GM23338 (cell line): ENCODE measurements around the gene ZNF891. TPM values are rescaled to one million over a fixed set of nuclear protein-coding genes. Genes with fewer than 3 reads are reported as not detected.

Experiments used
- ATAC-seq: fragments of 200-7000 bp; cut with Tn5 transposase; 3 replicates; pipeline ENCODE4 v1.9.1; 2020
- DNase-seq: peaks from one replicate; pipeline ENCODE4 v3.0.0-alpha.2; 2015; ENCODE audit warnings: low spot score
- H2AFZ ChIP-seq: fragments of 200-600 bp; sonication (generic); 2 replicates; pipeline ENCODE4 v1.8.0; 2016; ENCODE audit warnings: antibody characterized with exemption, mild to moderate bottlenecking, moderate library complexity
- H3F3A ChIP-seq: fragments of 200-600 bp; sonication (generic); replicated peaks from 2 replicates; pipeline ENCODE4 v1.8.0; 2017; ENCODE audit warnings: antibody characterized with exemption, mixed run types, low read depth
- H3K27ac ChIP-seq: fragments of 200-600 bp; sonication (generic); 2 replicates; pipeline ENCODE4 v1.6.1; 2016; ENCODE audit warnings: low read depth
- H3K27me3 ChIP-seq: fragments of 200-600 bp; sonication (generic); 2 replicates; pipeline ENCODE4 v1.8.0; 2016; ENCODE audit warnings: mild to moderate bottlenecking, mixed run types, moderate library complexity; ENCODE audit not compliant: insufficient read depth
- H3K36me3 ChIP-seq: fragments of 200-600 bp; sonication (generic); 2 replicates; pipeline ENCODE4 v1.8.0; 2016; ENCODE audit warnings: mild to moderate bottlenecking; ENCODE audit not compliant: insufficient read depth
- H3K4me1 ChIP-seq: fragments of 200-600 bp; sonication (generic); 2 replicates; pipeline ENCODE4 v1.8.0; 2016; ENCODE audit warnings: mild to moderate bottlenecking, moderate library complexity; ENCODE audit not compliant: insufficient read depth
- H3K4me2 ChIP-seq: fragments of 200-600 bp; sonication (generic); 2 replicates; pipeline ENCODE4 v1.7.1; 2017; ENCODE audit warnings: mixed run types
- H3K4me3 ChIP-seq: fragments of 200-600 bp; sonication (generic); 2 replicates; pipeline ENCODE4 v1.6.1; 2016; ENCODE audit warnings: mixed run types
- H3K79me2 ChIP-seq: fragments of 200-600 bp; sonication (generic); replicated peaks from 2 replicates; pipeline ENCODE4 v1.8.0; 2017; ENCODE audit warnings: mild to moderate bottlenecking; ENCODE audit not compliant: insufficient read depth
- H3K9me2 ChIP-seq: fragments of 200-600 bp; sonication (generic); 2 replicates; pipeline ENCODE4 v1.8.0; 2017; ENCODE audit not compliant: insufficient read depth
- H4K20me1 ChIP-seq: fragments of 200-600 bp; sonication (generic); replicated peaks from 2 replicates; pipeline ENCODE4 v1.8.0; 2017; ENCODE audit warnings: mild to moderate bottlenecking; ENCODE audit not compliant: insufficient read depth
- H3K27ac Mint-ChIP-seq: 2 replicates; pipeline ENCODE4 v1.8.0; 2020; ENCODE audit warnings: inconsistent platforms, mild to moderate bottlenecking, moderate library complexity, mixed read lengths
- H3K27me3 Mint-ChIP-seq: 3 replicates; pipeline ENCODE4 v1.8.0; 2022; ENCODE audit warnings: low read depth, mild to moderate bottlenecking, moderate library complexity, mixed read lengths, inconsistent platforms; ENCODE audit not compliant: insufficient read depth, poor library complexity
- H3K36me3 Mint-ChIP-seq: 3 replicates; pipeline ENCODE4 v1.8.0; 2021; ENCODE audit warnings: low read depth, mild to moderate bottlenecking, inconsistent platforms, moderate library complexity, mixed read lengths
- H3K4me1 Mint-ChIP-seq: 3 replicates; pipeline ENCODE4 v1.8.0; 2020; ENCODE audit warnings: mild to moderate bottlenecking, inconsistent platforms, mixed read lengths
- H3K4me3 Mint-ChIP-seq: 3 replicates; pipeline ENCODE4 v1.8.0; 2021; ENCODE audit warnings: moderate library complexity, mild to moderate bottlenecking, inconsistent platforms, mixed read lengths
- H3K9me3 Mint-ChIP-seq: 3 replicates; pipeline ENCODE4 v1.8.0; 2020; ENCODE audit warnings: moderate library complexity, mild to moderate bottlenecking, inconsistent platforms, mixed read lengths
- CTCF ChIP-seq, 2 experiments: fragments of 200-600 bp in 1 of 2; sonication (generic) in 1 of 2; conservative IDR thresholded peaks; 2 replicates each; pipeline versions ENCODE4 v1.5.1 to v1.6.1; 2016 to 2017; ENCODE audit warnings: antibody characterized with exemption in 2 of 2, low read depth in 2 of 2, mild to moderate bottlenecking in 2 of 2, moderate library complexity in 1 of 2
- EZH2 ChIP-seq: fragments of 200-600 bp; sonication (generic); IDR thresholded peaks from one replicate; pipeline ENCODE4 v1.8.0; 2017; ENCODE audit warnings: antibody characterized with exemption, mild to moderate bottlenecking, low read depth; ENCODE audit not compliant: unreplicated experiment
- JUNB ChIP-seq: IDR thresholded peaks from one replicate; pipeline ENCODE4 v1.6.1; 2016; ENCODE audit warnings: antibody characterized with exemption; ENCODE audit not compliant: unreplicated experiment
- NANOG ChIP-seq: IDR thresholded peaks from 2 replicates; pipeline ENCODE4 v1.6.1; 2016; ENCODE audit warnings: antibody characterized with exemption, borderline replicate concordance
- POLR2AphosphoS5 ChIP-seq: IDR thresholded peaks from 2 replicates; pipeline ENCODE4 v1.6.1; 2016; ENCODE audit warnings: antibody characterized with exemption, low read depth
- REST ChIP-seq: IDR thresholded peaks from one replicate; pipeline ENCODE4 v1.6.1; 2018; ENCODE audit warnings: antibody characterized with exemption; ENCODE audit not compliant: unreplicated experiment
- ZNF114 ChIP-seq: fragments of 250-450 bp; sonication (Bioruptor Pico); IDR thresholded peaks from 2 replicates; pipeline ENCODE4 v1.5.0; 2020; ENCODE audit warnings: mild to moderate bottlenecking, moderate library complexity
- ZNF331 ChIP-seq: fragments of 250-450 bp; sonication (Bioruptor Pico); IDR thresholded peaks from 2 replicates; pipeline ENCODE4 v1.5.0; 2020; ENCODE audit warnings: low read depth, mild to moderate bottlenecking, moderate library complexity
- polyA plus RNA-seq: library from polyadenylated mRNA; unstranded; fragments of >200 nt; fragmentation: Nextera tagmentation; extraction: Ambion mirVana; gene quantifications from 2 replicates; pipeline ENCODE4 v1.2.1, GENCODE V29; 2016
- total RNA-seq: library from RNA; depleted of rRNA; stranded (reverse); fragments of >200 nt; shearing (Covaris generic); gene quantifications from 2 replicates; pipeline ENCODE4 v1.2.3, GENCODE V29; 2014

The ZNF891 gene
- total and polyA plus RNA-seq, 2 experiments from 2014 or later: 1.8 to 5.4 TPM

GRCh38 chr12:133165776-133166175, 35.7 kb upstream of the ZNF891 start:
- no peak for TF ChIP-seq ZNF114 (CRISPR knock-in tag)
- no peak for TF ChIP-seq JUNB
- TF ChIP-seq CTCF (conservative IDR thresholded peaks at IDR 0.05; ENCODE audit: low read depth in 2 of 2): no peak
- H3K27me3 ChIP-seq: no peaks in the 10 kb centered on the region
- no peaks in the 10 kb centered on the region for H3K9me2 ChIP-seq
- H3K4me2 ChIP-seq: no peak overlapping the region
- H3K4me1 ChIP-seq: no peaks in the 10 kb centered on the region
- H3K27me3 Mint-ChIP-seq: peaks cover 3% of the 10 kb centered on the region
- peaks cover 87% of the 10 kb centered on the region for H3K9me3 Mint-ChIP-seq
- H4K20me1 ChIP-seq: no peaks in the 10 kb centered on the region
- no peaks in the 10 kb centered on the region for H3K4me1 Mint-ChIP-seq
- H3K4me3 ChIP-seq: no peak overlapping the region
- no peaks in the 10 kb centered on the region for H3K79me2 ChIP-seq
- H3F3A ChIP-seq: no peaks in the 10 kb centered on the region
- H3K4me3 Mint-ChIP-seq: no peak overlapping the region
- H3K36me3 Mint-ChIP-seq: peaks cover 23% of the 10 kb centered on the region
- no peak overlapping the region for H2AFZ ChIP-seq
- no peak overlapping the region for H3K27ac ChIP-seq
- no peak for DNase-seq
- no peaks in the 10 kb centered on the region for H3K36me3 ChIP-seq
- no peak for ATAC-seq
- H3K27ac Mint-ChIP-seq: no peak overlapping the region

GRCh38 chr12:133156125-133156690, 26.1 kb upstream of the ZNF891 start:
- H3K9me3 Mint-ChIP-seq: peaks cover 98% of the 10 kb centered on the region
- no peaks in the 10 kb centered on the region for H3K4me1 ChIP-seq

More at GRCh38 chr12:133156125-133156690, 26.1 kb upstream of the ZNF891 start:
- Mint-ChIP-seq H3K4me3 (no peak overlapping the region), H3K27ac (no peak overlapping the region), H3K4me1 (no peaks in the 10 kb centered on the region), H3K27me3 (no peaks in the 10 kb centered on the region), H3K36me3 (peaks cover 93% of the 10 kb centered on the region)
- Histone ChIP-seq H3K36me3 (peaks cover 81% of the 10 kb centered on the region), H3K27me3 (no peaks in the 10 kb centered on the region), H3F3A (no peaks in the 10 kb centered on the region), H3K79me2 (no peaks in the 10 kb centered on the region), H2AFZ (no peak overlapping the region), H3K9me2 (no peaks in the 10 kb centered on the region), H3K27ac (no peak overlapping the region), H3K4me3 (no peak overlapping the region; the same call in 1 of the 2 replicates), H4K20me1 (no peaks in the 10 kb centered on the region), H3K4me2 (no peak overlapping the region)
- peak; percentile 2 for DNase-seq
- TF ChIP-seq POLR2AphosphoS5 (no peak), REST (no peak), NANOG (no peak), EZH2 (no peak), CTCF (conservative IDR thresholded peaks at IDR 0.05; ENCODE audit: low read depth in 2 of 2) (no peak), ZNF331 (CRISPR knock-in tag) (no peak), ZNF114 (CRISPR knock-in tag) (no peak)
- ATAC-seq: no peak
